KOPT-K1 (cell line): ENCODE measurements around the gene ZSCAN22.
A peak's percentile ranks its signal among the peaks of the same experiment; 100 is the strongest.
"Not testable (repeated sequence)": the region's sequence is repeated elsewhere in the genome, so short reads cannot be mapped to it uniquely, and the experiment has no call there.

Experiments
- H3K27ac ChIP-seq: fragments of 200-600 bp; sonication (generic); 2 replicates; pipeline ENCODE4 v1.5.1; 2016; ENCODE audit warnings: antibody characterized with exemption, mild to moderate bottlenecking, low read depth, low read length; ENCODE audit not compliant: poor library complexity, severe bottlenecking
- H3K36me3 ChIP-seq: fragments of 200-600 bp; sonication (generic); 2 replicates; pipeline ENCODE4 v1.5.1; 2017; ENCODE audit warnings: antibody characterized with exemption, mild to moderate bottlenecking, low read length, moderate library complexity; ENCODE audit not compliant: insufficient read depth
- H3K9me3 ChIP-seq: fragments of 200-600 bp; sonication (generic); 2 replicates; pipeline ENCODE4 v1.5.1; 2017; ENCODE audit warnings: antibody characterized with exemption, low read length, mild to moderate bottlenecking; ENCODE audit not compliant: insufficient read depth, poor library complexity, severe bottlenecking

ZSCAN22 gene

DNA sequence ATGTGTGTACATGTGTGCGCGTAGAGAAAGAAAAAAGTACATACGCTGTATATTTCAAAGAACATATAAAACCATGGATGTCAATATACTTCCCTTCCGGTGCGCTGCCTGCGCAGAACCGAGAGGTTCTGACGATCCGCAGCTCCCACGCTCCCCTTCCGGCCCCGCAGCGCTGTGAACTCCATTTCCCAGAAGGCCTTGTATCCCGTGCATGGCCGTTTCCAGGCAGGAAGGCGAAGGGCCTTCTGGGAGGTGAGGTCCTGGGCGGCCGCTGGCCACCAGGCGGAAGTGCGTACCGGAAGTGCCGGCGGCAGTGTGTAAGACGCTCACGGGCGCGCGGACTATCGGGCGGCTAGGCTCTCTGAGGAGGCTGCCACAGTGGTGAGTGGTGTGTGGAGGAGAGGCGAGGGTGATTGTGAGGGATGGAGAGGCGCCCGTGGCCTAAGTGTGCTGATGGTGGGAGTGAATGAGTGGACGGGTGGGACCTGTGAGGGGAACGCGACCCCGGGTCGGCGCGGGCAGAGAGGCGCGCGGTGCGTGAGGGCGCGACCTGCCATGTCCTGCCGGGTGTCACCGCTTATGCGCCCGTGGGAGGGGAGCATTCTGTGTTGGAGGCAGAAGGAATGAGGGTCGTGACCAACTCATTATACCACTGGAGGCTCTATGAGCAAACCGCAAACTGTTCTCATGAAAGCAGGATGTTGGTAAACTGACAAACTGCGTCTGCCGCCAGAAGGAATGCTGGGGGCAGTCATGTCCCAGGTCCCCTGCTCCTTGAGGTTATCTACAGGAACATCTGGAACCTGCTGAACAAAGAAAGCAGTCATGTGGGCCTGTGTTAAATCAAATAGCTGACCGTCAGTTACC is 21.5 kb upstream of the ZSCAN22 start, which contains the start of gene ERVK3-1:
TSS of gene ERVK3-1 (plus strand) at position 313 of the 867 bp plus-strand sequence. CDS start 6,792 bp downstream, outside the sequence.
- H3K27ac ChIP-seq = peak within 1 kb of the TSS; percentile 85
- no peaks in the 10 kb centered on the region for H3K9me3 ChIP-seq
- peaks cover 70% of the 10 kb centered on the region for H3K36me3 ChIP-seq

DNA sequence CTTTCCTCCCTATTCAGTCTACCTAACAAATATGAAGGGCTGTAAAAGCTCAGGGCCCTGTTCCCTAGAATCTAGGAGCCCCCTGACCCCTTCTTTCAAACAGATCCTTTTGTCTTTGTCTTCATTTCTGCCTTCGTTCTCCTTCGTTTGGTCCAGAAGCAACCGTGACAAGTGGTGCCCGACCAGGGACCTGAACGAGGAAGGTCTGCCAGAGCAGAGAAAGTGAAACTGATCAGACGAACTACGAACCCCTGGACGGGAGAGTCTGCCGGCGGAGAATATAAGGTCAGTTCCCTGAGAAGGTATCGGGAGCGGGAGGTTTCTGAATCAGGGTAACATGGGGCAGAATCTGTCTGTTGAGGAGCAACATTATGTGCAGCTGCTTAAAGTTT is 20.9 kb upstream of the ZSCAN22 start:
- Histone ChIP-seq H3K27ac (peak overlapping the region; percentile 85), H3K36me3 (peaks cover 63% of the 10 kb centered on the region), H3K9me3 (no peaks in the 10 kb centered on the region)

DNA sequence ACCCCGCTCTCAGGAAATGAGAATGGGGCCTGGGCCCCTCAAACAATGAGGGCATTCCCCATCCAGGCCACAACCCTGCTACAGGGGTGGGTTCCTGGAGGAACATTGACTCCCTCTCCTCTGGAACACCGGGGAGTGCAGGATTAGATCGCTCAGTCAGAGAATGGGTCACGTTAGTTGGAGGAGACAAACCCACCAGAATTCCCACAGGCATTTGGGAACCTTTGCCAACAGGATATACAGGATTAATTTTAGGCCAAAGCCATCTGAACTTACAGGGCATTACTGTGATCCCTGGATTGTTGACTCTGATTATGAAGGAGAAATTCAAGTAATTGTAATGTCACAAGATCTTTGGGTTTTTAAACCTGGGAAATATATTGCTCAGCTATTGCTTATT is 19.1 kb upstream of the ZSCAN22 start:
- Histone ChIP-seq H3K27ac (no peak overlapping the region), H3K9me3 (no peaks in the 10 kb centered on the region), H3K36me3 (peaks cover 63% of the 10 kb centered on the region)

DNA sequence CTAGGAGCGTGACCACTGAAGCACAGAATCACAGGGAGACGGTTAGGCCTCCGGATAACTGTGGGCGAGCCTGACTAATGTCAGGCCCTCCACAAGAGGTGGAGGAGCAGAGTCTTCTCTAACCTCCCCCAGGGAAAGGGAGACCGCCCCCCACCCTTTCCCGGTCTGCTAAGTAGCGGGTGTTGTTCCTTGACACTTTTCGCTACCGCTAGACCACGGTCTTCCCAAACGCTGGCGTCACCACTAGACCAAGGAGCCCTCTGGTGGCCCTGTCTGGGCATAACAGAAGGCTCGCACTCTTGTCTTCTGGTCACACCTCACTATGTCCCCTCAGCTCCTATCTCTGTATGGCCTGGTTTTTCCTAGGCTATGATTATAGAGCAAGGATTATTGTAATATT is 16.1 kb upstream of the ZSCAN22 start:
- not testable (repeated sequence) for H3K9me3 ChIP-seq, H3K27ac ChIP-seq
- H3K36me3 ChIP-seq = peaks cover 89% of the 10 kb centered on the region

DNA sequence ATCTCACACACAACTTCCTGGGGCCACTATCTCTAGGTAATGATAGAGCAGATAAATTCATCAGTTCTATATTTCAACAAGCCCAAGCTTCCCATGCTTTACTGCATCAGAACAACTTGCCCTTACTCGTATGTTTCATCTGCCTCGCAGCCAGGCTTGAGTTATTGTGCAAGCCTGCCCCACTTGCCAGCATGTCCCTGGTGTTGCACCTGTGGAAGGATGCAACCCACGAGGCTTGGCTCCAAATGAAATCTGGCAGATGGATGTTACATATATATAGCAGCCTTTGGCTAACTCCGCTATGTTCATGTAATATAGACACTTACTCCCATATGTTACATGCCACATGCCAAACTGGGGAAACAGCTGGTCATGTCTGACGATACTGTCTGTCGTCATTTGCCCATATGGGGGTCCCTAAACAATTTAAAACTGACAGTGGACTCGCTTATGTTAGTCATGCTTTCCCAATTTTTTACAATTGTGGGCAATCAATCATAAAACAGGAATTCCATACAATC is 15.4 kb upstream of the ZSCAN22 start:
- Histone ChIP-seq H3K9me3 (no peaks in the 10 kb centered on the region), H3K27ac (no peak overlapping the region), H3K36me3 (peaks cover 92% of the 10 kb centered on the region)

DNA sequence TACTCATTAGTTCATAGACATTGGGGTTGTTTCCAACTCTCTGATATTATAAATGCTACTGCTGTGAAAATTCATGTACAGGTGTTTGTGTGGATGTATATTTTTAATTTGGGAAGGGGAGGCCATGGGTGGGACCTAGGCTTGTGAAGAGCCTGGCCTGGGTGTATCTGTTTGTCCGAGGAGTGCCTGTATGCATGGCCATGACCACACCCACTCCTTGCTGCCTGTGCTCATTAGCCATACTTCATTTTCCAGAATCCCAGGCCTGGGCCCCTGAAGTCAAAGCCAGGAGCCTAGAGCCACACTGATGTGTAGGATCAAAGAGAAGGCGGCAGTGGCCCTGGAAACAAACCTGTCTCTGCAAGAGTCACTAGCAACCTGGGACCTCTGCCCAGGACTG is 11.2 kb upstream of the ZSCAN22 start:
- Histone ChIP-seq H3K36me3 (peaks cover 59% of the 10 kb centered on the region), H3K9me3 (no peaks in the 10 kb centered on the region), H3K27ac (no peak overlapping the region)

DNA sequence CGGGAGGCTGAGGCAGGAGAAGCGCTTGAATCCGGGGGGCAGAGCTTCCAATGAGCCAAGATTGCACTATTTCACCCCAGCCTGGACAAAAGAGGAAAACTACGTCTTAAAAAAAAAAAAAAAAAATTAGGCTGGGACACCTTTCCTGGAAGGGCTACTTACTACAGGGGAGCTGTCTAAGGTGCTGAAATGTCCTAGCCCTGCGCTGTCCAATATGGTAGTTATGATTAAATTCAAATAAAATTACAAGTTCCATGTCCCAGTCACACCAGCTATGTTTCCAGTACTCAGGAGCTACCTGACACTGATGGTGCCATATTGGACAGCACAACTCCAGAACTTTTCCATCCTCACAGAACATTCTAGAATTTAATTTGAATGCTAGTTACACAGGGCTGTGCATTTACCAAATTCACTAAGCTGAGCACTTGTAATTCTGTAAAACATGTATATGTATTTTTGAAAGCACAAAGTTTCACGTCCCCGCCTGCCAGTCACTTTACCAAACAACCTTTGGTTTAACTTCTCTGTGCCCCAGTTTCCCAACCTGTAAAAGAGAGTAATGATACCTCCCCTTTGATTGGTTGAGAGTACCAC is 9.2 kb upstream of the ZSCAN22 start:
- H3K9me3 ChIP-seq = no peaks in the 10 kb centered on the region
- no peak overlapping the region for H3K27ac ChIP-seq
- H3K36me3 ChIP-seq = peaks cover 44% of the 10 kb centered on the region

DNA sequence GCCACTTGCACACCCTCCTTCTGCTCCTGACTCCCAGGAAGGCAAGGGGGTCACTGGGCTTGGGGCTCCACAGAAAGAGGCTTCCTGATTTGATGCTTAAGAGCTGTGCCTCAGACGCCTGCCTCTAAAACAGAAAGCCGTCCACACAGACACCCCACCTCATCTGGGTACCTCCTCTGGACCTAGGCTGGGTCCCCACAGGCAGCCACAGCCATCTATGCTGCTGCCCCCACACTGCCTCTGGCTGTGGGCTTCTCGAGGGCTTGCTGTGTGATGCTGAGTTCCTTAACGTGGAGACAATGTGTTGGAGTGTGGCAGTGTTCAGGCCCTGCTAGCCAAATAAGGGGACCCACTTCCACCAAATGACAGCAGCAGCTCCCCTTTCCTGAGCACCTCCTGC is 8.5 kb upstream of the ZSCAN22 start:
- no peak overlapping the region for H3K27ac ChIP-seq
- H3K36me3 ChIP-seq = peaks cover 36% of the 10 kb centered on the region
- H3K9me3 ChIP-seq = no peaks in the 10 kb centered on the region

DNA sequence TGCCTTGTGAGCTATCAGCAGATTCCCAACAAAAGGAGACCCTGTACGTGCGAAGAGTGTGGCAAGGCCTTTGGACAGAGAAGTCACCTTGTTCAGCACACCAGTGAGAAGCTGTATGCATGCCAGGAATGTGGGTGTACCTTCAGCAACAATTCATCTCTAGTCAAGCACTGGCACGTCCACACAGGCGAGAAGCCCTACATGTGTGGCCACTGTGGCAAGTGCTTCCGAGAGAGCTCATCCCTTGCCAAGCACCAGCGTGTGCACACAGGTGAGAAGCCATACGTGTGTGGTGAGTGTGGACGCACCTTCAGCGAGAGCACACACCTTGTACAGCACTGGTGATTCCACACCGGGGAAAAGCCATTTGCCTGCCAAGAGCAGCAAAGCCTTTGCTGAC is 7.6 kb upstream of the ZSCAN22 start:
- H3K36me3 ChIP-seq = peaks cover 27% of the 10 kb centered on the region

DNA sequence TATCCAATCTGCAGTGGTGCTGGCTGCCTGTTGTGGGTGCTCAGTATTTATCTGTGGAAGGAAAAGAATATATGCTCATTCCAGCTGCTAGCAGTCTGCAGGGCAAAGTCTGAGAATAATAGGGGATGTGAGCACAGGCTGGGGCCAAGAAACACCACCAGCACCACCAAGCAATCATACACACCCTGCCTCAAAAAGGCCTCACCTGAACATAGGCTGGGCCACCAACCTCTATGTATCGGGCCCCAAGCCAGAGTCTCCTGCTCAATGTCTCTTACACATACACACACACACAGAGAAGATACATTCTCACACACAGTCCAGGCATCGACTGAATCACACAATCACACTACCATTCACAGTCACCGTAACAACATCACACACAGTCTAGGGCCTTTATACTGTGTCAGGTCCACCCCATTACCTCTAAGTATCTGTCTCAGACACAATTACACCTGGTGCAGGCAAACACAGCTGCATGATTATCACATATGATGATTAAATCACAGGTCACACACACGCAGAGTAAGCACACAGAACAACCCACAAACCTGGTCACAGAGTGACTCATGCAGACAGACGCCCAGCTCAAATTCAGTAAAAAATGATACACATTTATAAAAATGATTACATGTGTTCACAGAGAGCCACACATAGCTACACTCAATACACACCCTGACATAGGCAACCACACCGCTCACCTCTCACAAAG is 1.3 kb upstream of the ZSCAN22 start:
- H3K9me3 ChIP-seq = no peaks in the 10 kb centered on the region
- no peaks in the 10 kb centered on the region for H3K36me3 ChIP-seq
- H3K27ac ChIP-seq = peak overlapping the region; percentile 63

More for the DNA sequence above, 7.6 kb upstream of the ZSCAN22 start:
- Histone ChIP-seq H3K27ac (no peak overlapping the region), H3K9me3 (no peaks in the 10 kb centered on the region)

DNA sequence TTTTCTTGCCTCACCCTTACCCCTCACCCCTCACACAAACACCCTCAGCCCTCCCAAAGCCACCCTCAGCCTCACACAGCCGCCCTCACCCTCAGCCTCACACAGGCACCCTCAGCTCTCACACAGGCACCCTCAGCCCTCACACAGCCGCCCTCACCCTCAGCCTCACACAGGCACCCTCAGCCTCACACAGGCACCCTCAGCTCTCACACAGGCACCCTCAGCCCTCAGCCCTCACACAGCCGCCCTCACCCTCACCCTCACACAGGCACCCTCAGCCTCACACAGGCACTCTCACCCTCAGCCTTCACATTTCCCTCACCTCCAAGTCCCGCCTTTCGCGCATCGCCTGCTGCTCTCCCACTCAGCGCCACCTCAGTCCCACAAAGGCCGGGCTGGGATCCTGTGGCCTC is 287 bp upstream of the ZSCAN22 start:
- peak overlapping the region; percentile 63 for H3K27ac ChIP-seq
- H3K36me3 ChIP-seq = no peaks in the 10 kb centered on the region
- H3K9me3 ChIP-seq = no peaks in the 10 kb centered on the region

DNA sequence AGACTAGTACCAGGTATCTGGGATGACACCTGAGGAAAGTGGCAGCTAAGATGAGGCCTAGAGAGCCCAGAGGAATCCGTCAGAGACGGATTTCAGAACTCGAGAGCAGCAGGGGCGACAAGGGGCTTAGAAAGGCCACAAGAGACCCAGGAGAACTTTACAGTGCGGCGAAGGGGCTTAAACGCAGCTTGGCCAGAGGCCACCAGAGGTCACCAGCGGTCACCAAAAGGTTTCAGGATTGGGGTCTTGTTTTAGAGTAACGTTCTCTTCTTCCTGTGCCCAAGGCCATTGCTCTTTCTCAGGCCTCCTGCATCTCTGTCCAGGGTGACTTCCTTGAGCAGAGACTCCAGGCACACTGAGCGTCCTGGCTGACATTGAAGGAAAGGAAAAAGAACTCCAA is 2.2 kb downstream of the ZSCAN22 start:
- no peaks in the 10 kb centered on the region for H3K9me3 ChIP-seq
- no peaks in the 10 kb centered on the region for H3K36me3 ChIP-seq
- no peak overlapping the region for H3K27ac ChIP-seq

DNA sequence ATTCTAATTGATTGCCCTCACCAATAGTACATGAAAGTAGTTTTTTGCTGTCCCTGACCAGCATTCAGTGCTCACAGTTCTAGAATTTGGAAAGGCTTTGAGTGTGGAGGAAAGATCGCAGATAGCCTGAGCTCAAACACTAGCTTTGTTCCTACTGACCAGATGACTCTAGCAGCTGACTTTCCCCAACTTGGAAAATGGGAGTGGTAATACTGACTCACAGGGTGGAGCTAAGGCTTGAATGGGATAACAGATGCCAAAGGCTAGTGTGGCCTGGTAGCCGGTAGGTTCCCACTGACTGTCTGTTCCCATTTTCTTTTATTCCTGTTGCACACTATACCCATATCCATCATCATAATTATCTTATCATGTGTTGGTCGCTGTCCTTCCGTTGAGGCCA is 3.7 kb downstream of the ZSCAN22 start:
- no peak overlapping the region for H3K27ac ChIP-seq

DNA sequence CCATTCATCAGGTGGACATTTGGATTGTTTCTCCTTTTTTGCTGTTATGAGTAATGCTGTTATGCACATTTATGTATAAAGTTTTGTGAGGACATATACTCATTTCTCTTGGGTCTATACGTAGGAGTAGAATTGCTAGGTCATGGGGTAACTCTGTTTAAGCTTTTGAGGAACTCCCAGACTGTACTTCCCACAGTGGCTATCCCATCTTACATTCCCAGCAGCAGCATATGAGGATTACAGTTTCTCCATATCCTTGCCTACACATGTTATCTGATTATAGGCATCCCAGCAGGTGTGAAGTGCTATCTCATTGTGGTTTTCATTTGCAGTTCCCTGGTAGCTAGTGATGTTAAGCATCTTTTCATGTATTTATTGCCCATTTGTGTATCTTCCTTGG is 5.9 kb downstream of the ZSCAN22 start:
- Histone ChIP-seq H3K9me3 (no peaks in the 10 kb centered on the region), H3K36me3 (peaks cover 22% of the 10 kb centered on the region), H3K27ac (no peak overlapping the region)

More for the DNA sequence above, 3.7 kb downstream of the ZSCAN22 start:
- H3K36me3 ChIP-seq = peaks cover 6% of the 10 kb centered on the region; the same call in 1 of the 2 replicates
- no peaks in the 10 kb centered on the region for H3K9me3 ChIP-seq

DNA sequence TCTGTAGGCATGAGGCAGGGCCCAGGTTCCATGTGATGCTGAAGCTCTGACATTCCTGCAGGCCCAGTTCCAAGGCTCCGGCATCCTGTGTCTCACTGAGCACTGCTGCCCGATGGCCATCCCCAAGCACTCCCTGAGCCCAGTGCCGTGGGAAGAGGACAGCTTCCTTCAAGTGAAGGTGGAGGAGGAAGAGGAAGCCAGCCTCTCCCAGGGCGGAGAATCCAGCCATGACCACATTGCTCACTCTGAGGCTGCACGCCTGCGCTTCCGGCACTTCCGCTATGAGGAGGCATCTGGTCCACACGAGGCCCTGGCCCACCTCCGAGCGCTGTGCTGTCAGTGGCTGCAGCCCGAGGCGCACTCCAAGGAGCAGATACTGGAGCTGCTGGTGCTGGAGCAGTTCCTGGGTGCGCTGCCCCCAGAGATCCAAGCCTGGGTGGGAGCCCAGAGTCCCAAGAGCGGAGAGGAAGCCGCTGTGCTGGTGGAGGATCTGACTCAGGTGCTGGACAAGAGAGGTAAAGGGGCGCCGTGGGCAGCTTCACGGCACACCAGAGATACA is 8.0 kb downstream of the ZSCAN22 start:
- Histone ChIP-seq H3K9me3 (no peaks in the 10 kb centered on the region), H3K36me3 (peaks cover 41% of the 10 kb centered on the region), H3K27ac (no peak overlapping the region)
